Measurements from ENCODE around the gene SERPINA3. TPM values are rescaled to one million over a fixed set of nuclear protein-coding genes. Genes with fewer than 3 reads are reported as not detected.

SERPINA3 gene
- total RNA-seq, 1 donor from 2014 or later = 33.9 TPM

GRCh38 chr14:94673071-94673470 is 60.9 kb downstream of the SERPINA3 start:
- TF ChIP-seq, protein P1, sequence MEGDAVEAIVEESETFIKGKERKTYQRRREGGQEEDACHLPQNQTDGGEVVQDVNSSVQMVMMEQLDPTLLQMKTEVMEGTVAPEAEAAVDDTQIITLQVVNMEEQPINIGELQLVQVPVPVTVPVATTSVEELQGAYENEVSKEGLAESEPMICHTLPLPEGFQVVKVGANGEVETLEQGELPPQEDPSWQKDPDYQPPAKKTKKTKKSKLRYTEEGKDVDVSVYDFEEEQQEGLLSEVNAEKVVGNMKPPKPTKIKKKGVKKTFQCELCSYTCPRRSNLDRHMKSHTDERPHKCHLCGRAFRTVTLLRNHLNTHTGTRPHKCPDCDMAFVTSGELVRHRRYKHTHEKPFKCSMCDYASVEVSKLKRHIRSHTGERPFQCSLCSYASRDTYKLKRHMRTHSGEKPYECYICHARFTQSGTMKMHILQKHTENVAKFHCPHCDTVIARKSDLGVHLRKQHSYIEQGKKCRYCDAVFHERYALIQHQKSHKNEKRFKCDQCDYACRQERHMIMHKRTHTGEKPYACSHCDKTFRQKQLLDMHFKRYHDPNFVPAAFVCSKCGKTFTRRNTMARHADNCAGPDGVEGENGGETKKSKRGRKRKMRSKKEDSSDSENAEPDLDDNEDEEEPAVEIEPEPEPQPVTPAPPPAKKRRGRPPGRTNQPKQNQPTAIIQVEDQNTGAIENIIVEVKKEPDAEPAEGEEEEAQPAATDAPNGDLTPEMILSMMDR (IDR thresholded peaks at IDR 0.05; ENCODE audit: insufficient read depth, low read length, poor library complexity, severe bottlenecking) = no peak
- no peak overlapping the region for H3K4me3 ChIP-seq (ENCODE audit: low read depth, low read length)
- DNase-seq (ENCODE audit: low read depth) = no peak
- H3K27me3 ChIP-seq (ENCODE audit: control insufficient read depth, insufficient read depth, low read length) = no peaks in the 10 kb centered on the region
- H3K36me3 ChIP-seq (ENCODE audit: control insufficient read depth, insufficient read depth, low read length) = no peaks in the 10 kb centered on the region

Other genes starting within 250 kb of the SERPINA3 start
- gene SERPINA2, start 245.7 kb upstream of the SERPINA3 start, total RNA-seq = not detected in 2 replicates
- 18.1 and 23.2 TPM in 2 replicates for gene SERPINA1, start 223.8 kb upstream of the SERPINA3 start, total RNA-seq
- not detected in 2 replicates for gene SERPINA11, start 159.6 kb upstream of the SERPINA3 start, total RNA-seq
- gene SERPINA9, start 136.2 kb upstream of the SERPINA3 start, total RNA-seq = not detected in 2 replicates
- gene SERPINA12, start 102.9 kb upstream of the SERPINA3 start, total RNA-seq = not detected in 2 replicates
- not detected in 2 replicates for gene SERPINA4, start 50.9 kb upstream of the SERPINA3 start, total RNA-seq
- 1.9 and 2.1 TPM in 2 replicates for gene SERPINA5, start 31.0 kb upstream of the SERPINA3 start, total RNA-seq
- gene GSC, start 157.7 kb downstream of the SERPINA3 start, total RNA-seq = not detected in 2 replicates